ENCODE results near the gene PLAA.

The PLAA gene

GRCh38 chr9:26954050-26954508 is 7.0 kb upstream of the PLAA start:
- TF ChIP-seq POLR2A (IDR thresholded peaks at IDR 0.05; ENCODE audit: extremely low read depth, insufficient read length) (no peak), MAX (IDR thresholded peaks at IDR 0.05; ENCODE audit: low read depth, low read length) (peak; percentile 6; the same call in 1 of the 2 replicates), CTCF (IDR thresholded peaks at IDR 0.05; ENCODE audit: low read depth, low read length) (no peak), MYC (IDR thresholded peaks at IDR 0.05; ENCODE audit: low read depth, low read length) (no peak)
- no peak overlapping the region for H3K4me3 ChIP-seq (ENCODE audit: low read depth, low read length)
- peak; percentile 73 for DNase-seq (ENCODE audit: low read depth)

GRCh38 chr9:26951794-26952193 is 4.8 kb upstream of the PLAA start:
- H3K4me3 ChIP-seq (ENCODE audit: low read depth, low read length), result no peak overlapping the region
- DNase-seq (ENCODE audit: low read depth), result no peak
- no peak for TF ChIP-seq POLR2A (IDR thresholded peaks at IDR 0.05; ENCODE audit: extremely low read depth, insufficient read length)
- no peak for TF ChIP-seq CTCF (IDR thresholded peaks at IDR 0.05; ENCODE audit: low read depth, low read length)
- no peak for TF ChIP-seq MAX (IDR thresholded peaks at IDR 0.05; ENCODE audit: low read depth, low read length)
- no peak for TF ChIP-seq MYC (IDR thresholded peaks at IDR 0.05; ENCODE audit: low read depth, low read length)

DNA sequence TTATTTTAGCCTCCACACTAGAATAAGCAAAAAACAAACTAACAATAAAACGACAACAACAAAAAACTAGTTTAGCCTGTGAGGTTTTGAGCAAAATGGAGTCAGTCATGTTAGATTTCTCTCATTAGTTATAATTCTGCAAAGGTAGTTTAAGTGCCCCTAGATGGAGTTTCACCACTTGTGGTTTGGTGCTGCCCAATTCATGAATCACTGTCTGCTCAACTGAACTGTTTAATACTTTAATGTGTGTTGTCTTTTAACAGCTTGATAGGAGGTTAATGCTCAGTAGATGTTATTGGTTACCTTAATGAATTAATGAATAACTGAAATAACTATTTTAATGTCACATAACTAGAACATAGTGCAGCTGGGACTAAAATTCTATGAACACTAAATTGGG is 3.5 kb upstream of the PLAA start:
- no peak for TF ChIP-seq CTCF (IDR thresholded peaks at IDR 0.05; ENCODE audit: low read depth, low read length)
- TF ChIP-seq POLR2A (IDR thresholded peaks at IDR 0.05; ENCODE audit: extremely low read depth, insufficient read length), result no peak
- TF ChIP-seq MAX (IDR thresholded peaks at IDR 0.05; ENCODE audit: low read depth, low read length), result no peak
- TF ChIP-seq MYC (IDR thresholded peaks at IDR 0.05; ENCODE audit: low read depth, low read length), result no peak
- no peak for DNase-seq (ENCODE audit: low read depth)
- no peak overlapping the region for H3K4me3 ChIP-seq (ENCODE audit: low read depth, low read length)

- no peak for DNase-seq (ENCODE audit: low read depth)
- TF ChIP-seq CTCF (IDR thresholded peaks at IDR 0.05; ENCODE audit: low read depth, low read length) (no peak), MAX (IDR thresholded peaks at IDR 0.05; ENCODE audit: low read depth, low read length) (no peak), POLR2A (IDR thresholded peaks at IDR 0.05; ENCODE audit: extremely low read depth, insufficient read length) (no peak), MYC (IDR thresholded peaks at IDR 0.05; ENCODE audit: low read depth, low read length) (no peak)
- no peak overlapping the region for H3K4me3 ChIP-seq (ENCODE audit: low read depth, low read length)
Observed at GRCh38 chr9:26949637-26950069, 2.6 kb upstream of the PLAA start.

- TF ChIP-seq CTCF (IDR thresholded peaks at IDR 0.05; ENCODE audit: low read depth, low read length) (no peak), POLR2A (IDR thresholded peaks at IDR 0.05; ENCODE audit: extremely low read depth, insufficient read length) (no peak)
- peak; percentile 43 for DNase-seq (ENCODE audit: low read depth)
- peak overlapping the region; percentile 77 for H3K4me3 ChIP-seq (ENCODE audit: low read depth, low read length)
Observed at GRCh38 chr9:26947736-26948135, 694 bp upstream of the PLAA start.

DNA sequence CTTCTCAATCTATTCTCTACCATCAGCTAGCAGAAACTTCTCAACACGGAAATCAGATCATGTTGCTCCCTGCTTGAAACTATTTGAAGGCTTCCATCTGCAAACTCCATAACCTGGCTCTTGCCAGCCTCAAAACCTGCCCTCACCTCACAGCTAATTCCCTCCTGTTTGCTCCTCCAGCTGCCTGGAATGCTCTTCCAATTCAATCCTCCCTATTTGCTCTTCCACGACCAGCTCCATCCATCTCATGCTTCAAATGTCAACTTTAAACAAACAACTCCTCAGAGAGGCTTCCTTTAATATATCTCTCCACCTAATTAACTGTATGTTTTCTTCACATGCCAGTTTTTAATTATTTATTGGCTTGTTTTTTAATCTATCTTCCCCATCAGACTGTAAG is 1.5 kb downstream of the PLAA start:
- no peak for DNase-seq (ENCODE audit: low read depth)
- TF ChIP-seq CTCF (IDR thresholded peaks at IDR 0.05; ENCODE audit: low read depth, low read length), result no peak
- no peak for TF ChIP-seq MAX (IDR thresholded peaks at IDR 0.05; ENCODE audit: low read depth, low read length)
- TF ChIP-seq MYC (IDR thresholded peaks at IDR 0.05; ENCODE audit: low read depth, low read length), result no peak
- TF ChIP-seq POLR2A (IDR thresholded peaks at IDR 0.05; ENCODE audit: extremely low read depth, insufficient read length), result no peak
- peak overlapping the region; percentile 77 for H3K4me3 ChIP-seq (ENCODE audit: low read depth, low read length)
